Uterus (tissue), 4 donors: ENCODE results near the gene NFE2L1. TPM values are rescaled to one million over a fixed set of nuclear protein-coding genes. Genes with fewer than 3 reads are reported as not detected.

Experiments used
- DNase-seq, 2 donors: peaks; one replicate each; pipeline ENCODE4 v3.0.0-alpha.2; 2019 to 2020
- H3K27ac ChIP-seq, 2 donors: fragments of 200-600 bp; sonication (generic); 1 replicate in 1 of 2; 2 replicates in 1 of 2; pipeline ENCODE4 v1.5.1; 2016 to 2018
- H3K27me3 ChIP-seq, 2 donors: fragments of 200-600 bp; sonication (generic); one replicate each; pipeline ENCODE4 v1.5.1; 2018 to 2019; ENCODE audit warnings: control low read depth in 1 of 2
- H3K36me3 ChIP-seq, 2 donors: fragments of 200-600 bp; sonication (generic); one replicate each; pipeline ENCODE4 v1.5.1; 2019; ENCODE audit warnings: control low read depth in 1 of 2
- H3K4me1 ChIP-seq, 2 donors: fragments of 200-600 bp; sonication (generic); one replicate each; pipeline ENCODE4 v1.5.1; 2018 to 2019; ENCODE audit warnings: control low read depth in 1 of 2
- H3K4me3 ChIP-seq, 2 donors: fragments of 200-600 bp; sonication (generic); 1 replicate in 1 of 2; 2 replicates in 1 of 2; pipeline ENCODE4 v1.5.1; 2018 to 2019; ENCODE audit warnings: mild to moderate bottlenecking in 1 of 2
- H3K9me3 ChIP-seq, 2 donors: fragments of 200-600 bp; sonication (generic); one replicate each; pipeline ENCODE4 v1.5.1; 2019; ENCODE audit warnings: control low read depth in 1 of 2
- CTCF ChIP-seq, 4 experiments: fragments of 200-600 bp in 2 of 4; fragments of 450-650 bp in 2 of 4; sonication (generic) in 2 of 4; IDR thresholded peaks; one replicate each; pipeline ENCODE4 v1.5.1; 2016 to 2019; ENCODE audit warnings: antibody characterized with exemption in 4 of 4, mild to moderate bottlenecking in 2 of 4, moderate library complexity in 1 of 4
- POLR2A ChIP-seq, 2 donors: fragments of 450-650 bp; IDR thresholded peaks; one replicate each; pipeline ENCODE4 v1.6.1; 2016; ENCODE audit warnings: antibody characterized with exemption in 2 of 2, mild to moderate bottlenecking in 1 of 2, moderate library complexity in 1 of 2
- intact Hi-C: fragments of 100-400 bp; cut with DNase I; formaldehyde crosslinking; loops from one replicate; pipeline ENCODE4 v1.15.1; 2023; ENCODE audit warnings: low total_unique reads
- total RNA-seq, 4 donors: library from RNA; depleted of rRNA in 3 of 4; stranded (reverse); fragments of >200 nt in 3 of 4; gene quantifications; one replicate each; pipeline versions ENCODE4 v1.1.0 to v1.2.4, GENCODE V29; 2014 to 2023
- donor health status: DM: yes; HTN: yes; CAD: no.

Gene NFE2L1
- total RNA-seq, 4 donors from 2014 or later, result 85.6 to 323 (median 176) TPM

DNA sequence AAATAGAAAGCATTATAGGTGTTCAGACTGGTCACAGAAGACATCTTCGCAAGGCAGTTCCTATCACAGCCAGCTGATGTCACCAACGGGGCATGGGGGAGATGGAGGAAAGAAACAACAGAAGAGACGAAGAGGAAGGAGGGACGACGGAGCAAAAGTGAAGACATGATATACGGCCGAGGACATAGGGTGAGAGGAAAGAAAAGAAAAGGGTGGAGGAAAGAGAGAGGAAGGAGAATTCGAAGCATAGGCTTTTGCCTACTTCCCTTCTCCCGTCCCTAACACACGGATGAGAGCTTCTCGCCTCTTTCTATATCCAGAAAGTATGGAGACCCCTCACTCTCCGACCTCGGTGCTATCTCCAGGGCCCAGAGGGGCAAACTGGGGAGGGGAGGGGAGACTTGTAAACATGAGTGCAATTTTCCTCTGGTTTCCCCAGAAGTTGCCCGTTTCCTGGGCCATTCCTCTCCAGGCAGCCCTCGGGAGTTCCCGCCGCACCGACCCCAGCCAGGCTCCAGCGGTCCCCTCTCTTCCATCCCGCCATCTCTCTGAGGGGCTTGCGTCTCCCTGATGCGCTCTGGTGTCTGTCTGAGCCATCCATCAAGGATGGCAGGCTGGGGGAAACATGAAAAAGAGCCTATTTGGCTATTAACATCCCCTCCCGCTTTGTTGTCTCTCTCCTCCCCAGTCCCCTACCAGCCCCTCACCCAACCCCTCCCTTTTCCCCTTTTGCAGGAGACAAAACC lies 36.6 kb upstream of the NFE2L1 start:
- Histone ChIP-seq H3K4me1 (peaks cover 0 to 6% of the 10 kb centered on the region in 2 donors), H3K27me3 (peaks cover 6 to 11% of the 10 kb centered on the region in 2 donors), H3K27ac (no peak overlapping the region), H3K9me3 (no peaks in the 10 kb centered on the region), H3K36me3 (no peaks in the 10 kb centered on the region), H3K4me3 (no peak overlapping the region)
- intact Hi-C loops, result no loop called here
- no peak for DNase-seq
- TF ChIP-seq CTCF (IDR thresholded peaks at IDR 0.05) (no peak), POLR2A (IDR thresholded peaks at IDR 0.05) (no peak)

- TF ChIP-seq CTCF (IDR thresholded peaks at IDR 0.05) (no peak), POLR2A (IDR thresholded peaks at IDR 0.05) (no peak)
- H3K4me3 ChIP-seq, result peak overlapping the region in 1 of 2 donors; percentile 10
- H3K27me3 ChIP-seq, result peaks cover 6 to 11% of the 10 kb centered on the region in 2 donors
- no peak for DNase-seq
- H3K4me1 ChIP-seq, result peaks cover 0 to 6% of the 10 kb centered on the region in 2 donors
- no peaks in the 10 kb centered on the region for H3K36me3 ChIP-seq
- intact Hi-C loops, result no loop called here
- H3K27ac ChIP-seq, result no peak overlapping the region
- H3K9me3 ChIP-seq, result no peaks in the 10 kb centered on the region
These were observed 36.0 kb upstream of the NFE2L1 start for GRCh38 chr17:48012151-48012520.

- H3K27me3 ChIP-seq, result peaks cover 6 to 11% of the 10 kb centered on the region in 2 donors
These were observed 35.5 kb upstream of the NFE2L1 start for GRCh38 chr17:48012654-48013053.

GRCh38 chr17:48013876-48014594 lies 34.1 kb upstream of the NFE2L1 start:
- Histone ChIP-seq H3K4me3 (no peak overlapping the region), H3K4me1 (peaks cover 0 to 6% of the 10 kb centered on the region in 2 donors), H3K36me3 (no peaks in the 10 kb centered on the region), H3K27ac (no peak overlapping the region), H3K9me3 (no peaks in the 10 kb centered on the region), H3K27me3 (peaks cover 6 to 11% of the 10 kb centered on the region in 2 donors)
- intact Hi-C loops, result no loop called here
- no peak for TF ChIP-seq POLR2A (IDR thresholded peaks at IDR 0.05)
- no peak for TF ChIP-seq CTCF (IDR thresholded peaks at IDR 0.05)
- no peak for DNase-seq

More at GRCh38 chr17:48012654-48013053, 35.5 kb upstream of the NFE2L1 start:
- DNase-seq, result no peak
- TF ChIP-seq POLR2A (IDR thresholded peaks at IDR 0.05), result no peak
- no peak for TF ChIP-seq CTCF (IDR thresholded peaks at IDR 0.05)
- H3K4me3 ChIP-seq, result no peak overlapping the region
- no peak overlapping the region for H3K27ac ChIP-seq
- intact Hi-C loops, result no loop called here
- no peaks in the 10 kb centered on the region for H3K9me3 ChIP-seq
- no peaks in the 10 kb centered on the region for H3K36me3 ChIP-seq
- peaks cover 0 to 6% of the 10 kb centered on the region in 2 donors for H3K4me1 ChIP-seq

GRCh38 chr17:48014595-48015111 lies 33.5 kb upstream of the NFE2L1 start:
- intact Hi-C loops, result no loop called here
- H3K36me3 ChIP-seq, result no peaks in the 10 kb centered on the region
- H3K4me1 ChIP-seq, result peaks cover 0 to 6% of the 10 kb centered on the region in 2 donors
- TF ChIP-seq CTCF (IDR thresholded peaks at IDR 0.05), result no peak
- H3K27ac ChIP-seq, result no peak overlapping the region
- H3K9me3 ChIP-seq, result no peaks in the 10 kb centered on the region
- peaks cover 6 to 11% of the 10 kb centered on the region in 2 donors for H3K27me3 ChIP-seq
- DNase-seq, result no peak
- no peak overlapping the region for H3K4me3 ChIP-seq
